ENCODE data around the gene ZFTA.
A peak's percentile ranks its signal among the peaks of the same experiment; 100 is the strongest.
"Not testable (repeated sequence)": the region's sequence is repeated elsewhere in the genome, so short reads cannot be mapped to it uniquely, and the experiment has no call there.

Gene ZFTA

GRCh38 chr11:63768237-63769041 lies at the start of gene ZFTA:
Gene ZFTA (minus strand): TSS chr11:63768775. CDS start chr11:63768622, 153 bp downstream.
- DNase-seq (ENCODE audit: low read depth): peak; percentile 43

GRCh38 chr11:63817758-63818498 lies 49.4 kb upstream of the ZFTA start:
- no peak for DNase-seq (ENCODE audit: low read depth)

GRCh38 chr11:63816732-63817131 lies 48.2 kb upstream of the ZFTA start:
- no peak for DNase-seq (ENCODE audit: low read depth)

- DNase-seq (ENCODE audit: low read depth): no peak
Measured at GRCh38 chr11:63816166-63816565, 47.6 kb upstream of the ZFTA start.

- no peak for DNase-seq (ENCODE audit: low read depth)
Measured at GRCh38 chr11:63814383-63814736, 45.8 kb upstream of the ZFTA start.

- no peak for DNase-seq (ENCODE audit: low read depth)
Measured at GRCh38 chr11:63813563-63814382, 45.2 kb upstream of the ZFTA start.

- peak; percentile 46 for DNase-seq (ENCODE audit: low read depth)
Measured at GRCh38 chr11:63813035-63813562, 44.5 kb upstream of the ZFTA start, which contains the start of gene SPINDOC. Gene SPINDOC (plus strand): TSS chr11:63813456. CDS start chr11:63813687, 231 bp downstream.

GRCh38 chr11:63811522-63811921 lies 42.9 kb upstream of the ZFTA start:
- no peak for DNase-seq (ENCODE audit: low read depth)

- DNase-seq (ENCODE audit: low read depth): not testable (repeated sequence)
Measured at GRCh38 chr11:63810383-63810782, 41.8 kb upstream of the ZFTA start.

- no peak for DNase-seq (ENCODE audit: low read depth)
Measured at GRCh38 chr11:63805844-63806415, 37.4 kb upstream of the ZFTA start.

- DNase-seq (ENCODE audit: low read depth): no peak
Measured at GRCh38 chr11:63804259-63804658, 35.7 kb upstream of the ZFTA start.

GRCh38 chr11:63802637-63803414 lies 34.3 kb upstream of the ZFTA start:
- DNase-seq (ENCODE audit: low read depth): no peak

GRCh38 chr11:63800921-63801320 lies 32.3 kb upstream of the ZFTA start:
- DNase-seq (ENCODE audit: low read depth): no peak

GRCh38 chr11:63795066-63795465 lies 26.5 kb upstream of the ZFTA start:
- no peak for DNase-seq (ENCODE audit: low read depth)

GRCh38 chr11:63793161-63793560 lies 24.6 kb upstream of the ZFTA start:
- DNase-seq (ENCODE audit: low read depth): no peak

- no peak for DNase-seq (ENCODE audit: low read depth)
Measured at GRCh38 chr11:63791495-63792167, 23.1 kb upstream of the ZFTA start.

GRCh38 chr11:63785823-63786222 lies 17.2 kb upstream of the ZFTA start:
- no peak for DNase-seq (ENCODE audit: low read depth)

GRCh38 chr11:63783925-63784592 lies 15.5 kb upstream of the ZFTA start:
- DNase-seq (ENCODE audit: low read depth): no peak

GRCh38 chr11:63782749-63783148 lies 14.2 kb upstream of the ZFTA start:
- no peak for DNase-seq (ENCODE audit: low read depth)

GRCh38 chr11:63779039-63779438 lies 10.5 kb upstream of the ZFTA start:
- no peak for DNase-seq (ENCODE audit: low read depth)
